ENCODE results near the gene ZNF664. TPM values are rescaled to one million over a fixed set of nuclear protein-coding genes. Genes with fewer than 3 reads are reported as not detected.
"Not testable (repeated sequence)": the region's sequence is repeated elsewhere in the genome, so short reads cannot be mapped to it uniquely, and the experiment has no call there.

Gene ZNF664
- total RNA-seq, 4 donors from 2014 or later: 25.0 to 100 (median 40.2) TPM

GRCh38 chr12:123945287-123946151, 27.5 kb upstream of the ZNF664 start:
- DNase-seq: no peak
- intact Hi-C loops (cut with DNase I): no loop called here
- Histone ChIP-seq H3K36me3 (peaks cover 0 to 51% (median 13%) of the 10 kb centered on the region in 3 donors), H3K27ac (no peak overlapping the region), H3K4me1 (no peaks in the 10 kb centered on the region), H3K27me3 (no peaks in the 10 kb centered on the region), H3K9me3 (peaks cover 0 to 8% (median 0%) of the 10 kb centered on the region in 3 donors), H3K4me3 (no peak overlapping the region)
- WGBS, 2 donors: 85% methylated on average over 5 to 12 of the region's 25 CpGs
- no peak for TF ChIP-seq POLR2A (IDR thresholded peaks at IDR 0.05)
- no peak for TF ChIP-seq CTCF (IDR thresholded peaks at IDR 0.05)

DNA sequence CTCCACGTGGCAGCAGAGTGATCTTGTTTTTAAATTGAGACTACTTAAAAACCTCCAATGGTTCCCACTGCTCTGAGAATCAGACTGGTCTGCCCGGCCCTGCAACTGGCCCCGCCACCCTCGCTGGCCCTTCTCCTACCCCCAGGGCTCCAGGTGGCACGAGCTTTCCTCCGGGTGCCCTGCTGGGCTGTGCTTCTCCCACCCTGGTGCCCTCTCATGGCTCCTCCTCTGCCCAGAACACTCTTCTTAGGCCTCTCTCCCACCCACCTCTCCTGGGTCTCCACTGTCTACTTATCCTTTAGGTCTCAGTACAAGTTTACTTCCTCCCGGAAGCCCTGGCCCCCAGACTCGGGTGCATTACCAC, 26.9 kb upstream of the ZNF664 start:
- no peak overlapping the region for H3K27ac ChIP-seq
- WGBS, 2 donors: 76 to 89% methylated on average over 8 of the region's 8 CpGs
- no peaks in the 10 kb centered on the region for H3K4me1 ChIP-seq
- DNase-seq: no peak
- H3K4me3 ChIP-seq: no peak overlapping the region
- peaks cover 0 to 8% (median 0%) of the 10 kb centered on the region in 3 donors for H3K9me3 ChIP-seq
- H3K36me3 ChIP-seq: peaks cover 0 to 45% (median 13%) of the 10 kb centered on the region in 3 donors
- TF ChIP-seq POLR2A (IDR thresholded peaks at IDR 0.05): no peak
- no peak for TF ChIP-seq CTCF (IDR thresholded peaks at IDR 0.05)
- intact Hi-C loops (cut with DNase I): no loop called here
- H3K27me3 ChIP-seq: no peaks in the 10 kb centered on the region

- H3K36me3 ChIP-seq: peaks cover 0 to 39% (median 13%) of the 10 kb centered on the region in 3 donors
- H3K4me3 ChIP-seq; H3K27me3 ChIP-seq; H3K4me1 ChIP-seq; H3K9me3 ChIP-seq; DNase-seq; H3K27ac ChIP-seq; intact Hi-C loops (cut with DNase I): not testable (repeated sequence)
- WGBS, 2 donors: 84 to 95% methylated on average over 2 to 4 of the region's 35 CpGs
Measured at GRCh38 chr12:123946516-123947505, 26.2 kb upstream of the ZNF664 start.

- 86 to 90% methylated on average over 4 to 6 of the region's 7 CpGs for WGBS, 2 donors
- H3K9me3 ChIP-seq; H3K27me3 ChIP-seq; H3K27ac ChIP-seq; H3K4me3 ChIP-seq; intact Hi-C loops (cut with DNase I); DNase-seq; H3K4me1 ChIP-seq: not testable (repeated sequence)
- peaks cover 0 to 31% (median 8%) of the 10 kb centered on the region in 3 donors for H3K36me3 ChIP-seq
Measured at GRCh38 chr12:123947531-123947930, 25.5 kb upstream of the ZNF664 start.

DNA sequence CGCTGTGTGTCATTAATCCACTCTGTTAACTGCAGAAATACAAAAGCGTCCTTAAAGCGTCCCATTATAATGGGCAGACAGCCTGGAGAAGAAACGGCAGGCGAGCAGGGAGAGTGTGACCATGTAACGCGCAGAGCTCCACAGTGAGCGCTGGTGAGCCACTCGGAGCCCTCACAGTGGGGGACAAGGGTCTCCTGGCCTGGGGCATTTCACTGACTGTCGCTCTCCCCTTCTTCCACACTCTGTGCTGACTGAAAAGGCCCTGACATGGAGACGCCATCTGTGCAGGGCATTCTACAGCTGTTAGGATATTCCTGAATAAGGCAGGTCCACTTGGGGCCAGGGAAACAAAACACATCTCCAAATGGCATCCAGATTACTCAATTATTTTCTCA, 24.6 kb upstream of the ZNF664 start:
- intact Hi-C loops (cut with DNase I): no loop called here
- H3K4me3 ChIP-seq: no peak overlapping the region
- no peaks in the 10 kb centered on the region for H3K27me3 ChIP-seq
- TF ChIP-seq CTCF (IDR thresholded peaks at IDR 0.05) (no peak), POLR2A (IDR thresholded peaks at IDR 0.05) (no peak)
- DNase-seq: no peak
- H3K27ac ChIP-seq: no peak overlapping the region
- H3K4me1 ChIP-seq: peaks cover 0 to 4% (median 0%) of the 10 kb centered on the region in 3 donors
- no peaks in the 10 kb centered on the region for H3K9me3 ChIP-seq
- peaks cover 0 to 23% (median 2%) of the 10 kb centered on the region in 3 donors for H3K36me3 ChIP-seq
- 91 to 94% methylated on average over 10 to 11 of the region's 11 CpGs for WGBS, 2 donors

Measured in esophagus squamous epithelium (tissue), 5 donors.